Stimulated activated naive CD8-positive, alpha-beta T cell treated with anti-CD3 and anti-CD28 coated beads, Interleukin-15, Interleukin-2, amounts not matched to agents 100 ng/mL and 50 ng/mL, for 24 hours (primary cell): Measurements from ENCODE around the gene RBM44.
"Not testable (repeated sequence)": the region's sequence is repeated elsewhere in the genome, so short reads cannot be mapped to it uniquely, and the experiment has no call there.

Experiments used
- H3K27ac Mint-ChIP-seq: one replicate; pipeline ENCODE4 v1.8.0; 2021; ENCODE audit warnings: mild to moderate bottlenecking, mixed read lengths
- H3K27me3 Mint-ChIP-seq: one replicate; pipeline ENCODE4 v1.8.0; 2021; ENCODE audit warnings: mixed read lengths
- H3K36me3 Mint-ChIP-seq: one replicate; pipeline ENCODE4 v1.8.0; 2021; ENCODE audit warnings: low read depth, mixed read lengths
- H3K4me1 Mint-ChIP-seq: one replicate; pipeline ENCODE4 v1.8.0; 2021; ENCODE audit warnings: low read depth, mixed read lengths
- H3K4me3 Mint-ChIP-seq: one replicate; pipeline ENCODE4 v1.8.0; 2021; ENCODE audit warnings: mild to moderate bottlenecking, mixed read lengths
- H3K9me3 Mint-ChIP-seq: one replicate; pipeline ENCODE4 v1.8.0; 2021; ENCODE audit warnings: mixed read lengths

RBM44 gene

DNA sequence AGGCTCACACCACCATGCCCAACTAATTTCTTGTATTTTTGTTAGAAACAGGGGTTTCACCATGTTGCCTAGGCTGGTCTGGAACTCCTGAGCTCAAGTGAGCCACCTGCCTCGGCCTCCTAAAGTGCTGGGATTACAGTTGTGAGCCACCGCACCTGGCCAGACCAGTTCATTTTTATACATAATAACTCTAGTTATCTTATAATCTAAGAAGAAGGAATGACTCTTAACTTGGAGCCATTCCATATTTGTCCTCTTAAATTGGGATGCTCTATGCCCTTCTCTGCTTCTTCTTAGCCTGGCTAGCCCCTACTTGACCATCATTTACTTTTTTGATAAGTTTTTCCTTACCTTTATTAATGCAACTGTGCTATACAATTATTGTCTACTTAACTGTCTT, 2.9 kb downstream of the RBM44 start:
- Mint-ChIP-seq H3K27ac (no peak overlapping the region), H3K27me3 (no peaks in the 10 kb centered on the region), H3K9me3 (no peaks in the 10 kb centered on the region), H3K4me3 (no peak overlapping the region), H3K36me3 (peaks cover 8% of the 10 kb centered on the region), H3K4me1 (peaks cover 7% of the 10 kb centered on the region)

- peaks cover 4% of the 10 kb centered on the region for H3K27me3 Mint-ChIP-seq
- no peaks in the 10 kb centered on the region for H3K36me3 Mint-ChIP-seq
- no peak overlapping the region for H3K27ac Mint-ChIP-seq
- peaks cover 7% of the 10 kb centered on the region for H3K4me1 Mint-ChIP-seq
- H3K4me3 Mint-ChIP-seq = no peak overlapping the region
- H3K9me3 Mint-ChIP-seq = no peaks in the 10 kb centered on the region
Measured at GRCh38 chr2:237806334-237806733, 7.8 kb downstream of the RBM44 start.

GRCh38 chr2:237815637-237816036, 17.1 kb downstream of the RBM44 start:
- Mint-ChIP-seq H3K4me3 (no peak overlapping the region), H3K9me3 (no peaks in the 10 kb centered on the region), H3K27ac (no peak overlapping the region), H3K27me3 (peaks cover 3% of the 10 kb centered on the region), H3K36me3 (peaks cover 5% of the 10 kb centered on the region), H3K4me1 (peaks cover 9% of the 10 kb centered on the region)

DNA sequence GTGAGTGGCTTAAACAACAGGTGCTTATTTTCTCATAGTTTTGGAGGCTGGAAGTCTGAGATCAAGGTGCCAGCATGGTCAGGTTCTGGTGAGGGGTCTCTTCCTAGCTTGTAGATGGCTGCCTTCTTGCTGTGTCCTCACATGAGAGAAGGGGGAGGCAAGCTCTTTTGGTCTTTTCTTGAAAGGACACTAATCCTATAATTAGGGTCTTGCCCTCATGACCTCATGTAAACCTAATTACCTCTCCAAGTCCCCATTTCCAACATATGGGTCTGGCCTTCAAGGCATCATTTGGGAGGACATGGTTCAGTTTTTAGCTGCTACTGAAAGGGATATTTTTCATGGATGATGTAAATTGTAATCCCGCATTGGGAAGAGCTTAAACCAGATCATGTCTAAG, 18.0 kb downstream of the RBM44 start:
- no peak overlapping the region for H3K4me3 Mint-ChIP-seq

DNA sequence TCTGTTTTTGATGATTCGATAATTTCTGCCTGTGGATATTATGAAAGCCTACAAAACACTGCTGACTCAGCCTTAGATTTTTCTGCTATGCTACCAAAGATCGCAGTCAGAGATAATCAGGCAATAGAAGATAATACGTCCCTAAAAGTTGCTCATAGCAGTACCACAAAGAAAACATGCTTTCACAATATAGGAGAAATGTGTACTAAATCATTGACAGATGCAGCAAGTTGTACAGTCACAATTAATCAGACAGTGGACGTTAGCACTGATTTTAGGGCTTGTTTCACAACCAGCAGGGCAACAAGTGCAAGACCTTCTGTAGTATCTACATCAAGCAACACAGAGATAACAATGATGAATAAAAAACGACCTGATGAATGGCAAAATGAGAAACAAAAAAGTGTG, 19.5 kb downstream of the RBM44 start:
- Mint-ChIP-seq H3K27me3 (peaks cover under 1% of the 10 kb centered on the region), H3K27ac (no peak overlapping the region), H3K4me1 (peaks cover 9% of the 10 kb centered on the region), H3K4me3 (no peak overlapping the region), H3K36me3 (peaks cover 5% of the 10 kb centered on the region), H3K9me3 (no peaks in the 10 kb centered on the region)

More for the DNA sequence above, 18.0 kb downstream of the RBM44 start:
- H3K27ac Mint-ChIP-seq = no peak overlapping the region
- no peaks in the 10 kb centered on the region for H3K9me3 Mint-ChIP-seq
- peaks cover 5% of the 10 kb centered on the region for H3K36me3 Mint-ChIP-seq
- H3K4me1 Mint-ChIP-seq = peaks cover 9% of the 10 kb centered on the region
- H3K27me3 Mint-ChIP-seq = peaks cover 3% of the 10 kb centered on the region

DNA sequence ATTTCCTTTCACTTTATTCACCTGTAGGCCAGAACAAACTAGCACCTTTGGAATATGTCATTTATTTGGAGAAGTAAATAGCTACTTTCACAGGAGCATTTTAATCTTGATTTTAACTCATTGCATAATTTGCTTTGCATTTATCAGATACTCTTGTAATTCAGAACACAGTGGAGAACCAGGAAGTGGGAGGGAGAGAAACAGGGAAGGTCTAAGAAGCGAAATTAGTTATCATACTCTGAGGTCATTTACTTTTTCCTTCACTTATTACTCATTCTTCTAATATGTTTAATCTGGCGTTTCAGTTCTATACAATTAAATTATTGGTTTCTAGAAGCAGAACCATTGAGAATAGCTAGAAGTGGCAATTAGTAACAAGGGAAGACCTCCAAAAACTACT, 20.7 kb downstream of the RBM44 start:
- H3K9me3 Mint-ChIP-seq = no peaks in the 10 kb centered on the region
- H3K4me3 Mint-ChIP-seq = no peak overlapping the region
- no peak overlapping the region for H3K27ac Mint-ChIP-seq
- peaks cover 9% of the 10 kb centered on the region for H3K4me1 Mint-ChIP-seq
- no peaks in the 10 kb centered on the region for H3K27me3 Mint-ChIP-seq
- peaks cover 5% of the 10 kb centered on the region for H3K36me3 Mint-ChIP-seq

DNA sequence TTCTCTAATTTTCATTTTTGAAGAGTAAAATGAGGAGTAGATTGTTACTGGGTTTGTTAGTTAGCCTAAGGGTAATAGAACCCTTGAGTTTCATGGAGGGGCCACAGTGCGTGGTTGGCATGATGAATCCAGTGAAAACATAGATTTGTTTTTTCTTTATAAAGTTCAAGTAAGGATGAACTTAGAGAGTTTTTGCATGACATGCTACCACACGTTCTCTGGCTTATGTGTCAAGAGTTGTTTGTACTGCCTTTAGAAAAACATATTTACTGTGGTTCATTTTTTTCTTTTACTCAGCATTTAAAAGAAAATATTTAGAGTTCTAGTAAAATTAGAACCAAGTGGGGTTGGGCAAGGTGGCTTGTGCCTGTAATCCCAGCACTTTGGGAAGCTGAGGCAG, 21.8 kb downstream of the RBM44 start:
- peaks cover 5% of the 10 kb centered on the region for H3K36me3 Mint-ChIP-seq
- H3K27ac Mint-ChIP-seq = no peak overlapping the region
- peaks cover 9% of the 10 kb centered on the region for H3K4me1 Mint-ChIP-seq
- no peak overlapping the region for H3K4me3 Mint-ChIP-seq
- H3K27me3 Mint-ChIP-seq = no peaks in the 10 kb centered on the region
- no peaks in the 10 kb centered on the region for H3K9me3 Mint-ChIP-seq

DNA sequence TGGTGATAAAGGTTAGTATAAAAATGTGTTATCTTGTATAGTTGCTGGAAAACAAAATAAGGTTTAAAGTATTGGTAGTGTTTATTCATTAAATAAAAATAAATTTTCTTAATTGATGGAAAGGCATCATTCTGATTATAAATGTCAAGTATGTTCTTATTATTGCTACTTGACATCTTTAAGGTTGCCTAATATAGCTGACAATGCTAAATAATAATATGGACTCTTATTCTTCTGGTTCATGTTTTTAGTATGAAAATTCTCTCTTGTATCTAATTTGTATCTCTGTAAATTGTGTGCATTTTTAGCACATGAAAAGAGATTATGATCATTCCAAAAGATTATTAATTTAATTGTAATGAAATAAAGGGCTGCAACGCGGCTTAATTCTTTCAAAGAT, 25.0 kb downstream of the RBM44 start:
- H3K4me3 Mint-ChIP-seq = no peak overlapping the region
- H3K9me3 Mint-ChIP-seq = no peaks in the 10 kb centered on the region
- peaks cover 2% of the 10 kb centered on the region for H3K4me1 Mint-ChIP-seq

GRCh38 chr2:237824085-237824484, 25.5 kb downstream of the RBM44 start:
- Mint-ChIP-seq H3K27ac (no peak overlapping the region), H3K36me3 (no peaks in the 10 kb centered on the region), H3K4me3 (no peak overlapping the region), H3K27me3 (no peaks in the 10 kb centered on the region), H3K4me1 (peaks cover 1% of the 10 kb centered on the region), H3K9me3 (no peaks in the 10 kb centered on the region)

More for the DNA sequence above, 25.0 kb downstream of the RBM44 start:
- H3K36me3 Mint-ChIP-seq = no peaks in the 10 kb centered on the region
- no peak overlapping the region for H3K27ac Mint-ChIP-seq
- H3K27me3 Mint-ChIP-seq = no peaks in the 10 kb centered on the region

- Mint-ChIP-seq H3K4me3 (no peak overlapping the region), H3K27me3 (no peaks in the 10 kb centered on the region), H3K4me1 (no peaks in the 10 kb centered on the region), H3K9me3 (no peaks in the 10 kb centered on the region), H3K36me3 (no peaks in the 10 kb centered on the region), H3K27ac (no peak overlapping the region)
Measured at GRCh38 chr2:237827421-237827987, 28.9 kb downstream of the RBM44 start.

DNA sequence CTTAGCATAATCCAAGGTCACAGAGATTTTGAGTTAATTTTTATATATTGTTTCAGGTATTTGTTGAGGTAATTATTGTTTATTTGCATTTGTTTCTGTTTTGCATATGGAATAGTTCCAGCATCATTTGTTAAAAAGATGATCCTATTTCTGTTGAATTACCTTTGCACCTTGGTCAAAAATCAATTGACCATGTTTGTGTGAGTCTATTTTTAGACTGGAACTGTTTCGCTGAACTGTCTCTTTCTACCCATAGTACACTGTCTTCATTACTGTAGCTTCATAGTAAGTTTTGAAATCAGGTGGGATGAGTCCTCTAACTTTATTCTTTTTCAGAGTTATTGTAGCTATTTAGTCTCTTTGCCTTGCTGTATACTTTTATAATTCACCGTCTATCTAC, 31.9 kb downstream of the RBM44 start:
- Mint-ChIP-seq H3K9me3 (no peaks in the 10 kb centered on the region), H3K36me3 (peaks cover 4% of the 10 kb centered on the region), H3K4me1 (no peaks in the 10 kb centered on the region), H3K4me3 (no peak overlapping the region), H3K27me3 (no peaks in the 10 kb centered on the region), H3K27ac (no peak overlapping the region)

DNA sequence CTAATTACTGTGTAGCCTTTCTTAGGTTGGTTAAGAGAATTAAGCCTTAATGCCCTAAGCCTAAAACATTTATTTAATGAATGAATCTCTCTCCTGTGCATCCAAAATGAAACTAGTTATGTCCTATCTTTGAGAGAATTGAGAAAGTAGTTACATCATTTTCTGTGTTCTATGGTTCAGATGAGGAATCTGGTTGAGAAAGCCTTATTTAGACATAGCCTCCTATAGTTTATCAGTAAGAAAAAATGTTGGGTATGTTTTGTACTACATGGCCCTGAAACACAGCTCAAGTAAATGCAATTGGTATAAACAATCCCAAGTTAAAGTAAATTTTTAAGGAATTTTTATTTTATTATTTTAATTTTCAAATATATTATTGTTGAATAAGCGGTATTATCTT, 35.0 kb downstream of the RBM44 start:
- no peaks in the 10 kb centered on the region for H3K9me3 Mint-ChIP-seq
- no peaks in the 10 kb centered on the region for H3K27me3 Mint-ChIP-seq
- H3K36me3 Mint-ChIP-seq = peaks cover 4% of the 10 kb centered on the region
- no peak overlapping the region for H3K4me3 Mint-ChIP-seq
- H3K27ac Mint-ChIP-seq = no peak overlapping the region
- no peaks in the 10 kb centered on the region for H3K4me1 Mint-ChIP-seq

- Mint-ChIP-seq H3K4me3 (no peak overlapping the region), H3K27ac (no peak overlapping the region), H3K36me3 (peaks cover 4% of the 10 kb centered on the region), H3K4me1 (no peaks in the 10 kb centered on the region), H3K27me3 (peaks cover 3% of the 10 kb centered on the region), H3K9me3 (no peaks in the 10 kb centered on the region)
Measured at GRCh38 chr2:237835372-237835771, 36.8 kb downstream of the RBM44 start.

DNA sequence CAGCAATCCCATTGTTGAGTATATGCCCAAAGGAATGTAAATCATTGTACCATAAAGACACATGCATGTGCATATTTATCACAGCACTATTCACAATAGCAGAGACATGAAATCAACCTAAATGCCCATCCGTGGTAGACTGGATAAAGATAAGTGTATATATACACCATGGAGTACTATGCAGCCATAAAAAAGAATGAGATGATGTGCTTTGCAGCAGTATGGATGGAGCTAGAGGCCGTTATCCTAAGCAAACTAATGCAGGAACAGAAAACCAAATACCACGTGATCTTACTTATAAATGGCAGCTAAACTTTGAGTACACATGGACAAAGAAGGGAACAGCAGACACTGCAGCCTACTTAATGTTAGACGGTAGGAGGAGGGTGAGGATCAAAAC, 42.5 kb downstream of the RBM44 start:
- Mint-ChIP-seq H3K36me3 (no peaks in the 10 kb centered on the region), H3K27me3 (peaks cover 18% of the 10 kb centered on the region), H3K4me3 (no peak overlapping the region), H3K27ac (no peak overlapping the region), H3K9me3 (peaks cover 6% of the 10 kb centered on the region), H3K4me1 (no peaks in the 10 kb centered on the region)

DNA sequence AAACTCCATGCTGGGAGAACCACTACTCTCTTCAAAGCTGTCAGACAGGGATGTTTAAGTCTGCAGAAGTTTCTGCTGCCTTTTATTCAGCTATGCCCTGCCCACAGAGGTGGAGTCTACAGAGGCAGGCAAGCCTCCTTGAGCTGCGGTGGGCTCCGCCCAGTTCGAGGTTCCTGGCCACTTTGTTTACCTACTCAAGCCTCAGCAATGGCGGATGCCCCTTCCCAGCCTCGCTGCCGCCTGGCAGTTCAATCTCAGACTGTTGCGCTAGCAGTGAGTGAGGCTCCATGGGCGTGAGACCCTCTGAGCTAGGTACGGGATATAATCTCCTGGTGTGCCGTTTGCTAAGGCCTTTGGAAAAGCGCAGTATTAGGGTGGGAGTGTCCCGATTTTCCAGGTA, 50.4 kb downstream of the RBM44 start:
- not testable (repeated sequence) for H3K9me3 Mint-ChIP-seq, H3K27me3 Mint-ChIP-seq, H3K4me1 Mint-ChIP-seq, H3K27ac Mint-ChIP-seq, H3K4me3 Mint-ChIP-seq, H3K36me3 Mint-ChIP-seq

DNA sequence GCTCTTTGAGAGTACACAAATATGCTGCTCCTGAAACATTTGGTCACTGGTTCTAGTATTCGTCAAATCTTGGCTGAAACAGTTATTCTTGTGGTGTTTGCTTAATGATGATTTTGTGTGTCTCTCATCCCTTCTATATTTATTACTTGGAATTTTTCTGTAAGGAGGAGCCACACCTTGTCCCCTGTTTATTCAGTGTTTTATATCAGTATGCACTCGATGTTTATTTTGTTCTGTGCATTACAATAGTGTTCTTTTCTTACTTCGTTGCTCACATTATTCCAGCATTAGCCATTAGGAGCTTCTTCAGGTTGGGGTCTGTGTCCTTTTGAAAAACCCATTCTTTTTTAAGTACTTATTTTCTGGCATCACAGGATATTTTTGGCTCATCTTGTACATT, 55.7 kb downstream of the RBM44 start:
- peaks cover 14% of the 10 kb centered on the region for H3K27me3 Mint-ChIP-seq
- H3K4me3 Mint-ChIP-seq = no peak overlapping the region
- no peaks in the 10 kb centered on the region for H3K9me3 Mint-ChIP-seq
- H3K36me3 Mint-ChIP-seq = no peaks in the 10 kb centered on the region
- peaks cover 7% of the 10 kb centered on the region for H3K4me1 Mint-ChIP-seq
- no peak overlapping the region for H3K27ac Mint-ChIP-seq
